Calu3 (cell line): ENCODE results near the gene OSTC. TPM values are rescaled to one million over a fixed set of nuclear protein-coding genes. Genes with fewer than 3 reads are reported as not detected.
"Not testable (repeated sequence)": the region's sequence is repeated elsewhere in the genome, so short reads cannot be mapped to it uniquely, and the experiment has no call there.

Experiments used
- BruUV-seq: library from RNA; stranded (reverse); fragments of 400-500 nt; replicated peaks from 2 replicates; lab custom pipeline; 2021; lab: Mats Ljungman, UMichigan
- CTCF ChIA-PET: fragments of 300-600 bp; sonication (Branson Sonifier 250); formaldehyde crosslinking; loops from one replicate; lab custom pipeline; 2022; ENCODE audit warnings: antibody characterized with exemption; lab: Charles Lee
- DNase-seq: peaks from one replicate; pipeline ENCODE4 v3.0.0; 2022
- H3K27ac Mint-ChIP-seq: one replicate; pipeline ENCODE4 v1.8.0; 2022; ENCODE audit warnings: mixed read lengths; ENCODE audit not compliant: unreplicated experiment
- H3K27me3 Mint-ChIP-seq: one replicate; pipeline ENCODE4 v1.8.0; 2022; ENCODE audit warnings: mixed read lengths; ENCODE audit not compliant: unreplicated experiment
- H3K36me3 Mint-ChIP-seq: one replicate; pipeline ENCODE4 v1.8.0; 2022; ENCODE audit warnings: mild to moderate bottlenecking, moderate library complexity, mixed read lengths; ENCODE audit not compliant: insufficient read depth, unreplicated experiment
- H3K4me1 Mint-ChIP-seq: one replicate; pipeline ENCODE4 v1.8.0; 2022; ENCODE audit warnings: mild to moderate bottlenecking, low read depth, mixed read lengths; ENCODE audit not compliant: unreplicated experiment
- H3K4me3 Mint-ChIP-seq: one replicate; pipeline ENCODE4 v1.8.0; 2022; ENCODE audit warnings: mild to moderate bottlenecking, low read depth, moderate library complexity, mixed read lengths; ENCODE audit not compliant: unreplicated experiment
- H3K9me3 Mint-ChIP-seq: one replicate; pipeline ENCODE4 v1.8.0; 2022; ENCODE audit warnings: low read depth, mixed read lengths; ENCODE audit not compliant: unreplicated experiment
- intact Hi-C: fragments of 100-400 bp; cut with micrococcal nuclease; formaldehyde crosslinking; loops from one replicate; pipeline ENCODE4 v1.10.0; 2022; ENCODE audit not compliant: unreplicated experiment
- total RNA-seq: library from RNA; stranded (reverse); gene quantifications from 2 replicates; pipeline ENCODE4 v1.2.3, GENCODE V29; 2022
- TF ChIP-seq, protein P1 (sequence below): fragments of 200-600 bp; IDR thresholded peaks from one replicate; pipeline ENCODE4 v1.8.0; 2022; ENCODE audit warnings: antibody characterized with exemption; ENCODE audit not compliant: unreplicated experiment

The OSTC gene
- total RNA-seq, 1 experiment from 2014 or later = 82.7 TPM

DNA sequence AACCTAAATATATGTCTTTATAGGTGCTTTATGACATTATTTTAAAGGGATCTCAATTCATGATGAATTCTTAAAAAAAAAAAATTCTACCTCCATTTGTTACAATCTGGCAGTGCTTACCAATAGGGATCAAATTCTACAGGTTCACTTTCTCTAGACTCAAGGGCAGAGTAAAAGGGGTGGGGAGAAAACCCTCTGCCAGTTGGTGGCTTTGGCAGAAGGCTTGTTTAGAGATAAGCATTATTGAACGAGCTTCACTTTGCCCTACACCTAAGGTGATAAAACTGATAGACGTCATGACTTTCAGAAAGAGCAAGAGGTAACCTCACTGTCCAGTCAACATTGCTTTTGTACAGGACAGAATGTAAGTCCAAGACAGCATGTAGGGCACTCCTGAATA lies 53.6 kb downstream of the OSTC start:
- intact Hi-C loops = no loop called here
- DNase-seq = no peak
- H3K36me3 Mint-ChIP-seq = no peaks in the 10 kb centered on the region
- no peaks in the 10 kb centered on the region for H3K27me3 Mint-ChIP-seq
- CTCF ChIA-PET = no interaction called here
- no peaks in the 10 kb centered on the region for H3K4me1 Mint-ChIP-seq
- no peak overlapping the region for H3K4me3 Mint-ChIP-seq
- H3K9me3 Mint-ChIP-seq = no peaks in the 10 kb centered on the region
- TF ChIP-seq, protein P1, sequence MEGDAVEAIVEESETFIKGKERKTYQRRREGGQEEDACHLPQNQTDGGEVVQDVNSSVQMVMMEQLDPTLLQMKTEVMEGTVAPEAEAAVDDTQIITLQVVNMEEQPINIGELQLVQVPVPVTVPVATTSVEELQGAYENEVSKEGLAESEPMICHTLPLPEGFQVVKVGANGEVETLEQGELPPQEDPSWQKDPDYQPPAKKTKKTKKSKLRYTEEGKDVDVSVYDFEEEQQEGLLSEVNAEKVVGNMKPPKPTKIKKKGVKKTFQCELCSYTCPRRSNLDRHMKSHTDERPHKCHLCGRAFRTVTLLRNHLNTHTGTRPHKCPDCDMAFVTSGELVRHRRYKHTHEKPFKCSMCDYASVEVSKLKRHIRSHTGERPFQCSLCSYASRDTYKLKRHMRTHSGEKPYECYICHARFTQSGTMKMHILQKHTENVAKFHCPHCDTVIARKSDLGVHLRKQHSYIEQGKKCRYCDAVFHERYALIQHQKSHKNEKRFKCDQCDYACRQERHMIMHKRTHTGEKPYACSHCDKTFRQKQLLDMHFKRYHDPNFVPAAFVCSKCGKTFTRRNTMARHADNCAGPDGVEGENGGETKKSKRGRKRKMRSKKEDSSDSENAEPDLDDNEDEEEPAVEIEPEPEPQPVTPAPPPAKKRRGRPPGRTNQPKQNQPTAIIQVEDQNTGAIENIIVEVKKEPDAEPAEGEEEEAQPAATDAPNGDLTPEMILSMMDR = no peak
- H3K27ac Mint-ChIP-seq = no peak overlapping the region
- no TSS peak for BruUV-seq

DNA sequence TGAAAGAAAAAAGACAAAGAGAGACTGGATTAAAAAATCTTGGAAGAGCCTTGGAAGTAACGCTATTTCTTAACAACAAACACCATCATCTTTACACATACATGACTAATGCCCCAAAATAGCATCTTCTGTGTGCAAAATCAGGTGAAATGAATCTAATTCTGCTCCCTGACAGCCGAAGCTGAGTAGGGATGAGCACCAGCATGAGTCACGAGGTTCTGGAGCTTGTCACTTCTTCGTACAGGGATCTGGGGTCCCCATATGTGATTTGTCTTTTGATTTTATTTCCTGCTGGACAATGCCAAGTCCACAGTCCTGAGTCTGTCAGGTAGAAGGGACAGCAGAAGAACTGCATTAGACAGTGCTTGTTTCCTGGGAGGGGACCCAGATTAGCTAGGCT lies 55.9 kb downstream of the OSTC start:
- Mint-ChIP-seq H3K4me1 (no peaks in the 10 kb centered on the region), H3K9me3 (no peaks in the 10 kb centered on the region), H3K4me3 (no peak overlapping the region), H3K36me3 (no peaks in the 10 kb centered on the region), H3K27me3 (no peaks in the 10 kb centered on the region), H3K27ac (no peak overlapping the region)
- TF ChIP-seq, protein P1 = no peak
- CTCF ChIA-PET = no interaction called here
- no TSS peak for BruUV-seq
- no peak for DNase-seq
- intact Hi-C loops = no loop called here

DNA sequence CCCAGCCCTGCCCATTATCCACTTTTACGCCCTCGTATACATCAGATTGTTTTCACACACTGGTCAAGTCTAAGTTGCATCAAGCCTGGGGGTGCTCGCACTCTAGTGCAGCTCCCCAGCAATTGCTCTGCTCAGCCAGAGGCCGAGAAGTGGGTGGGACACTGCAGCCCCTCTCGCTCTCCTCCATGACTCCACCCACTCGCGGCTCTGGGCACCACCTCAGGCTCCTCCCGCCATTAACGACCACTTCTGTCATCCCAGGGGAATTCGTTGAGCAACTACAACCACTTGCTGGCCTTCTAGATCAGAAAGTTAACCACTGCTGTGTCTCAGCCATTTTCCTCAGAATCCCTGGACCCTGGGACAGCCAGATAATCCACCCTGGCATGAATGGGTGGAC lies 58.8 kb downstream of the OSTC start:
- intact Hi-C loops = no loop called here
- no peaks in the 10 kb centered on the region for H3K27me3 Mint-ChIP-seq
- no peaks in the 10 kb centered on the region for H3K36me3 Mint-ChIP-seq
- no peaks in the 10 kb centered on the region for H3K4me1 Mint-ChIP-seq
- no peak overlapping the region for H3K27ac Mint-ChIP-seq
- DNase-seq = no peak
- no TSS peak for BruUV-seq
- TF ChIP-seq, protein P1 = no peak
- H3K4me3 Mint-ChIP-seq = no peak overlapping the region
- no peaks in the 10 kb centered on the region for H3K9me3 Mint-ChIP-seq
- CTCF ChIA-PET = no interaction called here

DNA sequence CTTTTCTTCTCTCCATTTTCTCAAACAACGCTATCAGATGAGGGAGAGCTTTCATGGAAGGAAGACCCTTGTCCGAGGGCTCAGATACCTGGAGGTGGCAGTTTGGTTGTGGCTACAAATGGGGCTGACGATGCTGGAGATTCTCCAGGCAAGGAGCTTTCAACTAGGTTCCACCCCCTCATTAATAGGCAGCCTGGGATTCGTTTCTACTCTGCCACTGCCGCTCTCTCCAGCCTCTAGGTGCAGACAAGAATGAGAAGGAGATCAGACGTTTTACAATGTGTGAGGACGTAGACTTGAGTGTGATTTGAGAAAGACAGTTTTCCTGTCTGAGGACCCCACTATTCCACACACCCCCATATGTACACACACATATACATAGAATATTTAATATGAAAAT lies 59.3 kb downstream of the OSTC start:
- no peak overlapping the region for H3K4me3 Mint-ChIP-seq

GRCh38 chr4:108710578-108710977 lies 60.2 kb downstream of the OSTC start:
- H3K27ac Mint-ChIP-seq, intact Hi-C loops, H3K27me3 Mint-ChIP-seq, H3K4me1 Mint-ChIP-seq, BruUV-seq, H3K36me3 Mint-ChIP-seq, DNase-seq, H3K9me3 Mint-ChIP-seq, H3K4me3 Mint-ChIP-seq: not testable (repeated sequence)
- CTCF ChIA-PET = interaction anchor here (0.6 kb wide), 1 partner anchor 917 kb away, joined by 3 read pairs; no protein-coding TSS in a partner anchor

More for the DNA sequence above, 59.3 kb downstream of the OSTC start:
- Mint-ChIP-seq H3K36me3 (no peaks in the 10 kb centered on the region), H3K4me1 (no peaks in the 10 kb centered on the region), H3K27ac (no peak overlapping the region), H3K9me3 (no peaks in the 10 kb centered on the region), H3K27me3 (no peaks in the 10 kb centered on the region)
- DNase-seq = no peak
- TF ChIP-seq, protein P1 = no peak
- BruUV-seq = no TSS peak
- CTCF ChIA-PET = interaction anchor here (0.6 kb wide), 1 partner anchor 99 kb away, joined by 3 read pairs; no protein-coding TSS in a partner anchor
- intact Hi-C loops = no loop called here
